SJCRH30 (cell line): ENCODE data around the gene LRRC26. TPM values are rescaled to one million over a fixed set of nuclear protein-coding genes. Genes with fewer than 3 reads are reported as not detected.

Experiments used
- DNase-seq, 2 experiments: peaks; one replicate each; pipeline ENCODE4 v3.0.0-alpha.2; 2015 to 2020
- H3K27ac ChIP-seq: fragments of 250-450 bp; sonication (Bioruptor Pico); 2 replicates; pipeline ENCODE4 v1.5.1; 2020; ENCODE audit warnings: mild to moderate bottlenecking, moderate library complexity
- H3K27me3 ChIP-seq: fragments of 250-450 bp; sonication (Bioruptor Pico); 2 replicates; pipeline ENCODE4 v1.5.1; 2020; ENCODE audit warnings: mild to moderate bottlenecking, moderate library complexity
- H3K36me3 ChIP-seq: fragments of 250-450 bp; sonication (Bioruptor Pico); 2 replicates; pipeline ENCODE4 v1.5.1; 2020; ENCODE audit warnings: mild to moderate bottlenecking, moderate library complexity
- H3K4me1 ChIP-seq: fragments of 250-450 bp; sonication (Bioruptor Pico); 2 replicates; pipeline ENCODE4 v1.5.1; 2020; ENCODE audit warnings: mild to moderate bottlenecking, moderate library complexity
- H3K4me3 ChIP-seq: fragments of 250-450 bp; sonication (Bioruptor Pico); 2 replicates; pipeline ENCODE4 v1.5.1; 2020; ENCODE audit warnings: mild to moderate bottlenecking, moderate library complexity
- H3K9me3 ChIP-seq: fragments of 250-450 bp; sonication (Bioruptor Pico); replicated peaks from 2 replicates; pipeline ENCODE4 v1.5.1; 2020; ENCODE audit warnings: mild to moderate bottlenecking, moderate library complexity
- total RNA-seq: library from RNA; depleted of rRNA; stranded (reverse); fragments of >200 nt; shearing (Covaris generic); gene quantifications from 2 replicates; pipeline ENCODE4 v1.2.3, GENCODE V29; 2014

Gene LRRC26
- total RNA-seq, 1 experiment from 2014 or later, result 0.24 TPM

DNA sequence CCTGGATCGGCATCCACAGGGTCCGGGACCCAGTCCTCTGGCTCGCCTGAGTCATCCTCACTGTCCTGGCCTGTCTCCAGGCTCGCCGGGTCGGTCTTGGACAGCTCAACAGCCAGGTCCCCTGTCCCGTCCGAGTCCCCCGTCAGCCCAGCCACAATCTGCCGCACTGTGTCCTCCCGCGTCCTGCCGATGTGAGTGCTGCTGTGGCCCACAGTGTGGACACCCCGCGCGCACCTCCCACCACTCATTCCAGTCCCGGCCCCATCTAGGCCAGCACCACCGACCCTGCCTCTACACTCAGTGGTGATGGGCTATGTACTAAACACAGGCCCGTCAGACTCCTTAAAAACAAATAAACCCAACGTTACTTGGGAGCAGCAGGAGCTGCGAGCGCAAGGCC lies 11.8 kb upstream of the LRRC26 start:
- Histone ChIP-seq H3K4me3 (no peak overlapping the region), H3K36me3 (peaks cover 42% of the 10 kb centered on the region), H3K9me3 (no peaks in the 10 kb centered on the region), H3K27me3 (no peaks in the 10 kb centered on the region), H3K27ac (no peak overlapping the region), H3K4me1 (peaks cover 4% of the 10 kb centered on the region; the same call in 1 of the 2 replicates)
- DNase-seq, result no peak

DNA sequence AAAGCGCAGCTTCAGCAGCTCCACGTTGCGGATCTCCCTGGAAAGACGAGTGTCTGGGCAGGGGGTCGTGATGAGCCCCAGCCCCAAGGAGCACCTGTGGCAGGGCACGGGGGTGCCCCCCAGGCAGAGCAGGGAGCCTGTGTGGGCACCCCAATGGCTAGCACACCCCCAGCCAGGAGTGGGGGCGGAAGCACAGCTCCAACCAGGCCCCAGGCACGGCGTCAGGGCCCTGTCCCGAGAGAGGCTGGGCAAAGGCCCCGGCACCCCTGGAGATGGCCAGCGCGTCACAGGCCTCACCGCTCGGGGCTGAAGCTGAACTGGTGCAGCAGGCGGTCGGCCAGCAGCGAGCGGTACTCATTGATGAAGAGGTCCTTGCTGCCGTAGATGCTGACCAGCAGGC lies 10.6 kb upstream of the LRRC26 start:
- Histone ChIP-seq H3K27ac (no peak overlapping the region), H3K4me3 (no peak overlapping the region), H3K9me3 (no peaks in the 10 kb centered on the region), H3K27me3 (no peaks in the 10 kb centered on the region), H3K36me3 (peaks cover 42% of the 10 kb centered on the region), H3K4me1 (no peaks in the 10 kb centered on the region)
- no peak for DNase-seq

DNA sequence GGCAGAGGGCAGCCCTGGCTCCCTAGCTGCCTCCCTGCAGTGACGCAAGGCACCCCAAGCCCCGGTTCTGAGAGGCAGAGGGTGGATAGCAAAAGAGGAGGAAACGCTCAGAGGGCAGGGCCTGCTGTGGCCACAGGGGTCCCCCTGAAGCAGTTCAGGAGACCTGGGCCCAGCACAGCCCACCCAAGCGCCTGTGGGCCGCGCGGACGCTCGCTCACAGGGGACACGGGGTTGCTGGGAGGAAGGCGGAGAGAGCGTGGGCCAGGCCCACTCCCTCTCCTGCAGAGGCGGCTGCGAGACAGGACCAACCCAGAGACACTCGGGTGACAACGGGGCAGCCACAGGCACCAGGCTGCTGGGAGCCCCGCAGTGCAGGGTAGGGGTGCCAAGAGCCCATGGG lies 9.9 kb upstream of the LRRC26 start:
- Histone ChIP-seq H3K4me1 (no peaks in the 10 kb centered on the region), H3K4me3 (no peak overlapping the region), H3K27me3 (no peaks in the 10 kb centered on the region), H3K27ac (no peak overlapping the region), H3K36me3 (peaks cover 42% of the 10 kb centered on the region), H3K9me3 (no peaks in the 10 kb centered on the region)
- no peak for DNase-seq

DNA sequence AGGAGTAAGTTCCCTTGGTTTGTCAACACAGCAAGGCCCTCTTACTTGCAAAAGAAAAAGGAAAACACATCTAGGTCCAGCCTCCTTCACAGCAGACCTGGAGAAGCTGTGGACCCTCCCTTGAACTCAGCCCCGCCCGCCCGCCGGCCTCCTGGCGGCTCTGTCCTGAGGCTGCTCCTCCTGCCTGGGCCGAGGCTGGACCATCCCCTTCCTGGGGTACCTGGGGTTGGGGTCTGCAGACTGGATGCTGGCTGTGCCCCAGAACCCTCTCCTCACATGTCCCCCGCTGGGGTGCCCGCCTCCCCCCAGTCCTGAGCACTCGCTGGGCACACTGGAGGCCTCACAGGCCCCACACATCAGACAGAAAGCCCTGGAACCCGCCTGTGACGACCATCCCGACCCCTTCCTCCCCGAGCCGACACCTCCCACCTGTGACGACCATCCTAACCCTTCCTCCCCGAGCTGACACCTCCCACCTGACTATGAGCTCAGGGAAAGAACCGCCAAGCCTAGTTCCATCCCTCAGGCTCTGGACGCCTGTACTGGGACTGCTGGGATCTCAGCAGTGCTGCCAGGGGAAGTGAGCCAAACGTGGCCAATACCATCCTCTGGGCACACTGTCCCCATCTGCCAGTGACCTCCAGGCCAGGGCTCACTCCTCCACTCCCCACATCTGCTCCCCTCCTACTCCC lies 9.2 kb upstream of the LRRC26 start:
- Histone ChIP-seq H3K27me3 (no peaks in the 10 kb centered on the region), H3K4me1 (peaks cover 3% of the 10 kb centered on the region), H3K4me3 (no peak overlapping the region), H3K36me3 (peaks cover 42% of the 10 kb centered on the region), H3K27ac (no peak overlapping the region), H3K9me3 (no peaks in the 10 kb centered on the region)
- DNase-seq, result no peak

DNA sequence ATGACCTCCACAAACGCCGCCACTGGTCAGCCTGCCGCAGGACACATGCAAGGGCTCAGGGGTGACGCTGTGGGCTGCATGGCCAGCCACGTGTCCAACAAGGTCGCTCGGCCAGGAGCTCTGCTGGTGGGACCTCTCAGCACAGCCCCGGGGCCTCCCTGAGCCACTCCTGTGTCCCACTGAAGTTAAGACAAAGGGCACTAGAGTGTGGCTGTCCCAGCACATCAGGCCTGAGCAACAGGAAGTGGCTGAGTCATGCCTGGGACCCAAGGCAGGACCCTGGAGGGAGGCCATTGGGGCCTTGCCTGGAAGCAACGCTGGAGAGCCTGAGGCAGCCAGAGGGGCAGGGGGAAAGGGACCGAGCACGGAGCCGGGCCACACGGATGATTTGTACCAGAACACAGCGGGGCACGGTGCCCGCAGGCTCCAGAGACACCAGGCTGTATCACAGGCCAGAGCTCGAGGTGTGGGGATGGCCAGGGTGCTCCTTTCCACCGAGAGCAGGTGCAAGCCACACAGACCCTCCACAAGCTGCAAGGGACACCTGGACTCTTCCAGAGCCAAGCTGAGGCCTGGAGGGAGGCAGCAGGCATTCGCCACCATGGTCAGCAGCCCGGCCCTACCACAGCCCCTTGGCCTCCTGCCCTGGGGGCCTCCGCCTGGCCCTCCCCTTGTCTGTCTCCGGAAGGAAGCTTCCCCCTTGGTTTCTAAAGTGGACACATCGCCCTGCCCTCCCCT lies 8.5 kb upstream of the LRRC26 start:
- no peaks in the 10 kb centered on the region for H3K27me3 ChIP-seq
- no peak for DNase-seq
- H3K9me3 ChIP-seq, result no peaks in the 10 kb centered on the region
- H3K4me1 ChIP-seq, result peaks cover 9% of the 10 kb centered on the region
- peaks cover 38% of the 10 kb centered on the region for H3K36me3 ChIP-seq
- no peak overlapping the region for H3K27ac ChIP-seq
- no peak overlapping the region for H3K4me3 ChIP-seq

DNA sequence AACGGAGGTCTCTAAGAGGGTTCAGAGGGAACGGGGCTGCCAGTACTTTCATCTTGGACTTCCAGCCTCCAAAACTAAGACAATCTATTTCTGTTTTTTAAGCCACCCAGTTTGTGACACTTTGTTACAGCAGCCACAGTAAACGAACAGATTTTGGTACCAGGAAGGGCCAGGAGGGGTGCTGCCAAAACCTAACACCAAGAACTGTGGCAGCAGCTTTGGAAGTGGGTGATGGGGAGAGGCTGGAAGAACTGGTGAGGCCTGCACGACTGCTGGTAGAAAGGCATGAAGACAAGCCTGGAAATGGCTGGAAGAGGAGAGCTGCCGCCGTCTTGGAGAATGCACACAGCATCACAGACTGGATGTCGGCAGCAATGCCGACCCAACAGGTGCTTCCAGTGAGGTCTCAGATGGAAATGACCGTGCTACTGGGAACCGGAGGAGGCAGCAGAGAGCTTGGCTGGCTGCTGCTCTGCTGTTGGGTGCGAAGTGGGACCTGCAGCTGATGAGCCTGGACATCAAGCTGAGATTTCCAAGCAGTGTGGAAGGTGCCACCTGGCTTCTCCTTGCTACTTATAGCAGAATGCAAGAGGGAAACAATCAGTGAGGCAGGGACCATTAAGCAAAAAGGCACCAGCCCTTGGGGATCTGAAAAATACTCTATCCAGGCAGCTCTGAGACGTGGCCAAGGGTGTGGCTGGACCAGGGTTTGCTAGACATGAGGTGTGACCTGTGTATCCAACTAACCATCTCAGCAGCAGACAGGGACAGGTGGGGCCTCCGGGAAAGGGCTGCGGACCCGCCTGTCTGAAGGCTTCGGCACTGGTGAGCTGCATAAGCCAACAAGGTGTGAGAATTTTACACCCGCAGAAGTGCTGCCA lies 6.7 kb upstream of the LRRC26 start:
- no peak overlapping the region for H3K27ac ChIP-seq
- peaks cover 25% of the 10 kb centered on the region for H3K36me3 ChIP-seq
- no peaks in the 10 kb centered on the region for H3K27me3 ChIP-seq
- H3K9me3 ChIP-seq, result no peaks in the 10 kb centered on the region
- peaks cover 27% of the 10 kb centered on the region for H3K4me1 ChIP-seq
- peak in 1 of 2 experiments; percentile 64 for DNase-seq
- H3K4me3 ChIP-seq, result no peak overlapping the region

DNA sequence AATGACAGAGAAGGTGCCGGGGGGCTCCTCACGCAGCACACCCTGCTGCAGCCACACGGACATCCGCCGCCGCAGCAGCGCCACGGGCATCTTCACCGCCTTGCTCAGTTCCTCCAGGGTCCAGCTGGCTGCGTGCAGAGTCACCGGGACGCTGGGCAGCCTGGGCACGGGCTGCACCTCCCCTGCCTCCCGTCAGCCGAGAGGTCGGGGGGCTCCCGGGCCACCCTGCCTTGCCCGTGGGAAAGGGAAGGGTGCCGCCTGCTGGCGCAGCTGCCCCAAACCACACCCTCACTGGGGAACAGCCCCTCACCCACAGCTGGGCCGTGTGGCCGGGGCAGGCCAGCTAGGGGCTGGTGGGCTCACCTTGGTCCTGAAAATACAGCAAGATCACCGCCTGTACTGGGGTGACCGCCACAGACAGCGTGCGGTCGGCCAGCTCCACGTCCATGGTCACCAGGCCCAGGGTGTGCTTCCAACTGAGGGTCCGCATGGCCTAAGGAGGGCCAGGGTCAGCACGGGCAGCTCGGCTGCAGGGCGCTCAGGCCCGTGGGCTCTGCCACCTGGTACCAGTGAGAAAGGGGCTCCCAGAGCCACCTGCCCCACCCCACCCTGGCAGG lies 5.6 kb upstream of the LRRC26 start:
- H3K4me3 ChIP-seq, result no peak overlapping the region
- H3K9me3 ChIP-seq, result no peaks in the 10 kb centered on the region
- peaks cover under 1% of the 10 kb centered on the region; the same call in 1 of the 2 replicates for H3K27me3 ChIP-seq
- peaks cover 19% of the 10 kb centered on the region for H3K36me3 ChIP-seq
- no peak overlapping the region for H3K27ac ChIP-seq
- no peak for DNase-seq
- H3K4me1 ChIP-seq, result peaks cover 32% of the 10 kb centered on the region

DNA sequence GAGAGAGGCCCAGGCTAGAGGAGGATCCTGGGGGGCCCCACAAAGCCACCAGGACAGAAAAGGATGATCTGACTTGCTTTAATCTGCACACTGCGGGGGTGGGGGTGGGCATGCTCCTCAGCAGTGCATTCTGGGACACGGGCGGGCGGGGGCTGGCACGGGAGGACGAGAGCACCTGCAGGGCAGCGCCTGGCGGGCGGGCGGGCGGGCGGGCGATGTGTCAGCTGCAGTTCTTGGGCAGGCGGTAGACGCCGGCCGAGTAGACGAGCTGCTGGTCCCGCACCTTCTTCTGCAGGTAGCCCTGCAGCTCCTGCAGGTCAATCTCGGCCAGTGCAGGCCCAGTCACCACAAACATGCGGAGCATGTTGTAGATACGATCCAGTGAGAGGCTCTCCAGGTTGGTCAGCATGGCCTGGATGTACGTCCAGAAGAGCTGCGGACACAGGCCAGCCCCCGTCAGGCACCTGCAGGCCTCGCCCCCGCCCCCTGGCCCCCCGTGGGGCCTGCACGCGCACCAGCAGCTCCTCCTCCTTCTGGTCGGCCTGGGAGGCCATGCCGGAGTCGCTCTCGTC lies 5.0 kb upstream of the LRRC26 start:
- Histone ChIP-seq H3K27ac (no peak overlapping the region), H3K27me3 (peaks cover 6% of the 10 kb centered on the region; the same call in 1 of the 2 replicates), H3K36me3 (peaks cover 14% of the 10 kb centered on the region), H3K4me3 (no peak overlapping the region), H3K4me1 (peaks cover 38% of the 10 kb centered on the region), H3K9me3 (no peaks in the 10 kb centered on the region)
- DNase-seq, result no peak

DNA sequence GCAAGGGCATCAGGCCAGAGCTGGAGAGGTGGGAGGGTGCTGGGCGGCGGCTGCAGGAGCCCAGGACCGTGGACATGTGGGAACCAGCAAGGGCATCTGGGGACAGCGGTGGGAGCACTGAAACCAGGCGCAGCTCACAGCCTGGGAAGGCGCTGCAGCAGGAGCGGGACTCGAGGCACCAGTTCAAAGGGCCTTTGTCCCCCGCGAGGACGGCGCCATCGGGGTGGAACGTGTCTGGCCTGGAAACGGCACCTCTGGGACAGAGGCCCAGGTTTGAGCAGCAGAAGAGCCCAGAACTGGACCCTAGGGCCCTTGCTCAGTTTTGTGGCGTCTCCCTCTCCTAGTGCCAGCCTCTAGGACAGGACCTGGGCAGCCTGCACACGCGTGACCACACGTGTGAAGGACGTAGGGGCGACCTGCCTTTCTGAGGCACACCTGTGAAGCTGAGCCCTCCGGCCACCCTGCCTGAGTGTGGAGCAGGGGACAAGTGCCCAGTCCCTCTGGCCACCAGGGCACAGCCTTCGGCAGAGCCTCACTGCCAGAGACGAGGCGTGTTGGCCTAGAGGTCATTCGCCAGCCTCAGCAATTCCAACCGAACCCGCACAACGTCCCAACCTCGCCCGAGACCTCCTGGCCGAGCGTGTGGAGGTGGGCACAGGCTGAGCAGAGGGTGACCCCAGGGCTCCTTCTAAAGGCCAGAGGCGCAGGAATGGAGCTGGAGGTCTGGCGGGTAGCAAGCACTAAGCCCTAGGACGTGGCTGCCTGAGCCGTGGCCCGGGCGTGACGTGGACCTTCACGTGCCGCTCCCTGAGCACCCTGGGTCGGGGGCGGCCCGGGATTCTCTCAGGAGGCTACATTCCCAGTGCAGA lies 4.2 kb upstream of the LRRC26 start:
- no peaks in the 10 kb centered on the region for H3K9me3 ChIP-seq
- H3K27ac ChIP-seq, result peak overlapping the region; percentile 79
- H3K4me1 ChIP-seq, result peaks cover 40% of the 10 kb centered on the region
- 0 out of 2 replicates have a peak overlapping the region, but pooled peaks have one; percentile 0 for H3K4me3 ChIP-seq
- H3K27me3 ChIP-seq, result peaks cover 6% of the 10 kb centered on the region; the same call in 1 of the 2 replicates
- no peak for DNase-seq
- H3K36me3 ChIP-seq, result peaks cover 8% of the 10 kb centered on the region

DNA sequence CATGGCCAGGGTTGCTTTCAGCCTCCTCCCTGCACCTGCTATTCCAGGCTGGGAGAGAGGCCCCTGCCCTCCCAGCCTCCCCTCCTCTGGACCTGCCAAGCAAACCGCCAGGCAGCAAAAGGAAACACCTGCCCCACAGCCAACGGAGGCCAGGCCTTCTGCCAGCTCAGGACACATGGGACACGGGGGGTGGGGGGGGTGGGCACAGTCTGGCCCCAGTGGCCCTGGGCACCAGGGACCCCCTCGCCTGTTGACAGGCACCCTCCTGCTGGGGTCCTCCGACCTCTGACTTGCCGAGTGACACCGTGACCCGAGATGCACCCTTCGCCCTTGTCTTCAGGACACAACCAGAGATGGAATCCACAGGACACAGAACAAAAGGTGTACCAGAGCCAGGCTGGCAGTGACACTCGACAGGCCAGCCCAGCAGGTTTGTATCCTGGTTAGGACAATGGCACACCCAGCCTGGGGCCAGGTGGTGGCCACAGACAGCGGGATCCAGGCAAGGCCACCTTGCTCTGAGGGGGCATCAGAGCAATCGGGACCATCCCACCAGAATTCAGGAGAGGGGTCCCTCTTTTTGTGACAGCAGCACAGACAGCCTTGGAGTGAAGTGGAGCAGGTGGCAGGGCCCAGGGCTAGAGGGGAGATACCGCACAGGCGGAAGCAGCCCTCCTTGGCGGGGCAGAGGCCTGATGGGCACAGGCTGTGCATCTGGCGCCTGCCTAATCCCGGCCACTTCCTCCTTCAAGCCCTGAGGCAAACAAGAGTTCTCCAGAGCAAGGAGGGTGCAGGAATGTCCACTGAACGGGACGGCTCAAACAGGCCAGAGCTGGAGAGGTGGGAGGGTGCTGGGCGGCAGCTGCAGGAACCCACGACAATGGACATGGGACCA lies 3.3 kb upstream of the LRRC26 start:
- peak; percentile 95 to 96 for DNase-seq
- 0 out of 2 replicates have a peak overlapping the region, but pooled peaks have one; percentile 0 for H3K4me3 ChIP-seq
- no peaks in the 10 kb centered on the region for H3K9me3 ChIP-seq
- peaks cover 6% of the 10 kb centered on the region; the same call in 1 of the 2 replicates for H3K27me3 ChIP-seq
- peaks cover 40% of the 10 kb centered on the region for H3K4me1 ChIP-seq
- H3K27ac ChIP-seq, result peak overlapping the region; percentile 79
- peaks cover 6% of the 10 kb centered on the region for H3K36me3 ChIP-seq

DNA sequence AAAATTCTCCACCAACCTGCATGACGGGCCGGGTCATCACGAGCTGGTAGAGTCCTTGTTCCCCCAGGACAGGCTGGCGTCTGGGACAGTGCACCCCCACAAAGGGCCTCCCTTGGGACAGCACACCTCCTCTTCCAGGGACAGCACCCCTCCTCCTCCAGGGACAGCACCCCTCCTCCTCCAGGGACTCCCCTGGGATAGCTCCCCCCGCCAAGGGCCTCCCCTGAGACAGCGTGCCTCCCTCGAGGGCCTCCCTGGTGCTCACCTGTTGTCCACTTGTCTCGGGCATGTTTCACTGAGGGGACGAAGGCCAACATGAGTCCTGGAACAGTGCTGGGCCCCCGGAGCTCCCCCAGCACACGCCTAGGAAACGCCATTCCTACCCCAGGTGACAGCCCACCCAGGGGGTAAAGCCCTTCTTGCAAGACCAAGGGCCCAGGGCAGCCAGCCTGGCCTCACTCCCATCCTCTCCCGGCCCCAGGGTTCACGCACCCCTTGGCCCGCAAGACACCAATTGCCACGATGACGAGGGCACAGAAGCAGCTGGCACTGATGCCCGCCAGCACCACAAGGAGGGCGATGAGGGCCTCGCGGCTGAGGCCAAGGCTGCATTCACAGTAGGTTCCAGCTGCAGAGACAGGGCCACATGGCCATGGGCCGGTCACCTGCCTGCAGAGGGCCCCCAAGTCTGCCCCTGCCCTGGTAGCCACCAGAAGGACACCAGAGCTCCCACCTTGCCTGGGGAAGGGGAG lies 1.5 kb upstream of the LRRC26 start:
- Histone ChIP-seq H3K4me3 (no peak overlapping the region), H3K4me1 (peaks cover 48% of the 10 kb centered on the region), H3K27me3 (peaks cover 18% of the 10 kb centered on the region), H3K36me3 (no peaks in the 10 kb centered on the region), H3K27ac (no peak overlapping the region), H3K9me3 (no peaks in the 10 kb centered on the region)
- DNase-seq, result no peak

DNA sequence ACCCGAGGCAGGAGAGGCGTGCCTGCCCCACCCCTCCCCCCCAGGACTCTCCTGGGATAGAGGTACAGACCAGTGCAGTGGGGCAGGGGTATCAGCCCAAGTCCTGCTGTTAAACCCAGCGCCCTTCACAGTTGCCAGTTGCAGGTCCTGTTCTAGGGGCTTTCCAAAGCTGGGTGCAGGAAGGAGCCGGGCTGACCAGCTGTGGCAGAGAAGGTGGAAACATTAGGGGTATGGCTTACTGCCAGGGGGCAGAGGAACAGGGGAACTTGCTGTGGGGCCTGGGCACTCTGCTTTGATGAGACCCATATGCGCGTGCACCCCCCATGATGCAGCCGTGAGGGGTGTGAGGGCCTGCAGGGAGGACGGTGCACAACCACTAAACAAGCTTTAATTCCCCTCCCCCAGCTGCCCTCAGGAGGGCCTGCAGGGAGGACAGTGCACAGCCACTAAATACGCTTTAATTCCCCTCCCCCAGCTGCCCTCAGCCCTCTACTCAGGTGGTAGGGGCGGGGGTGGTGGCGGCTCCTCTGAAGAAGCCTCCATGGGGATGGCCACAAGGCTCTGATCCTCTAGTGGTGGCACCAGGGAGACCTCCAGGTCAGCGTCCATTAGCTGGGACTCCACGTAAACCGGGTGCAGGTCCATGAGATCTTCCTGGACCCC lies 766 bp upstream of the LRRC26 start:
- peaks cover 55% of the 10 kb centered on the region for H3K4me1 ChIP-seq
- H3K27me3 ChIP-seq, result peaks cover 25% of the 10 kb centered on the region
- no peaks in the 10 kb centered on the region for H3K9me3 ChIP-seq
- DNase-seq, result no peak
- no peak overlapping the region for H3K27ac ChIP-seq
- H3K4me3 ChIP-seq, result no peak overlapping the region
- no peaks in the 10 kb centered on the region for H3K36me3 ChIP-seq
